ENCODE measurements around the gene KIF2A.

KIF2A gene

DNA sequence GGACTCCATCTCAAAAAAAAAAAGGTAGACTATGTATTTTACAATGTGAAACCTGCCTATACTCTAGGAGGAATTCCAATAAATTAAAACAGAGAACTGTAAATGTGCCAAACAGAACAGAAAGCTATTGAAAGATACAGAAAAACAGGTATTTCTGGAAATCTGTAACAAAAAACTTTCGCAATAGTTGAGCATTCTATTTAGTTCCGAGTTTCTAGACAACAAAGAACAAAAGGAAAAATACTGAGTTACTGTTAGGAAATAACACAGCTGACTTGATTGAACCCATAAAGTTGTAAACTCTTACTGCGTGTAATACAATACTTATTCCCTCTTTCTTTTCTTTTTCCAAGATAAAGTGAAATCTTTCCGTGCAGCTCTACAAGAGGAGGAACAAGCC, 79.1 kb downstream of the KIF2A start:
- no peak for DNase-seq (ENCODE audit: low spot score)

- no peak for DNase-seq (ENCODE audit: low spot score)
These were observed 79.9 kb downstream of the KIF2A start for GRCh38 chr5:62385816-62386400.

DNA sequence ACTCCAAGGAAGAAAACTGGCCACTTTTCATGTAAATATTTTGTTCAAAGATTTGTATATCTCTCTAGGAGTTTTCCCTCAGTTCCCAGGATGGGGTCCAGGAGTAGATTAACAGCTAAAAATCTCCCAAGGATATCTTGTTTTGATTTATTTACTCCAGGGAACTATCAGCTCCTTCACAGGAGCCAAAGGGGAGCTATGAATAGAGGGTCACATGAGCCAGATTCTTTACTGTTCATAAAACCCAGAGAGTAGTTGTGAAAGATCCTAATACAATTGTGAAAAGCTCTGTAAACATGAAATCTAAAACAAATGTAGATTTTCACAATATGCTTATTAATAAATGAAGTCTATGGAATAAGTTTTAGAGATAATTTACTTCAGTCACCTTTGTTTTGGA, 80.8 kb downstream of the KIF2A start:
- DNase-seq (ENCODE audit: low spot score), result no peak

DNA sequence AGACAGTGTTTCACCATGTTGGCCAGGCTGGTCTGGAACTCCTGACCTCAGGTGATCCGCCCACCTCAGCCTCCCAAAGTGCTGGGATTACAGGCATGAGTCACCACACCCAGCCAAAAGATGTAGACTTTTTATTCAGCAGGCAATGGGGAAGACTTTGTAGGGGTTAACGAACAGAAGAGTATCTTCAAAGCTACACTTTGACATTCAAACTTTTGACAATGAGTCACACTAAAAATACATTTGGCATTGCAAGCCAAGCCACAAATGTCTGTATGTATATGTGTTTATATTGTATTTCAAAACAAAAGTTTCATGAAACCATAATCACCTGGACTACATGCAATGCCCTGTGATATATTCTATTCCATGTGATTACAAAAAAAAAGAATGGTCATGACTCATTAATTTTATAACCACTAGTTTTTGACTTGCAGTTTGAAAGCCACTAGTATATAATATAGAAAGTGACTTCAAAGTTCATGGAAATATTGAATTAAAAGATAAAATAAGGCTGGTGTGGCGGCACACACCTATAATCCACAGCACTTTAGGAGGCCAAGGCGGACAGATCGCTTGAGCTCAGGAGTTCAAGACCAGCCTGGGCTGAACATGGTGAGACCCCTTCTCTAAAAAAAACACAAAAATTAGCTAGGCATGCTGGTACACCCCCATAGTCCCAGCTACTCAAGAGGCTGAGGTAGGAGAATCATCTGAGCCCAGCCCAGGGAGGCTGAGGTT, 89.4 kb downstream of the KIF2A start:
- no peak for DNase-seq (ENCODE audit: low spot score)

DNA sequence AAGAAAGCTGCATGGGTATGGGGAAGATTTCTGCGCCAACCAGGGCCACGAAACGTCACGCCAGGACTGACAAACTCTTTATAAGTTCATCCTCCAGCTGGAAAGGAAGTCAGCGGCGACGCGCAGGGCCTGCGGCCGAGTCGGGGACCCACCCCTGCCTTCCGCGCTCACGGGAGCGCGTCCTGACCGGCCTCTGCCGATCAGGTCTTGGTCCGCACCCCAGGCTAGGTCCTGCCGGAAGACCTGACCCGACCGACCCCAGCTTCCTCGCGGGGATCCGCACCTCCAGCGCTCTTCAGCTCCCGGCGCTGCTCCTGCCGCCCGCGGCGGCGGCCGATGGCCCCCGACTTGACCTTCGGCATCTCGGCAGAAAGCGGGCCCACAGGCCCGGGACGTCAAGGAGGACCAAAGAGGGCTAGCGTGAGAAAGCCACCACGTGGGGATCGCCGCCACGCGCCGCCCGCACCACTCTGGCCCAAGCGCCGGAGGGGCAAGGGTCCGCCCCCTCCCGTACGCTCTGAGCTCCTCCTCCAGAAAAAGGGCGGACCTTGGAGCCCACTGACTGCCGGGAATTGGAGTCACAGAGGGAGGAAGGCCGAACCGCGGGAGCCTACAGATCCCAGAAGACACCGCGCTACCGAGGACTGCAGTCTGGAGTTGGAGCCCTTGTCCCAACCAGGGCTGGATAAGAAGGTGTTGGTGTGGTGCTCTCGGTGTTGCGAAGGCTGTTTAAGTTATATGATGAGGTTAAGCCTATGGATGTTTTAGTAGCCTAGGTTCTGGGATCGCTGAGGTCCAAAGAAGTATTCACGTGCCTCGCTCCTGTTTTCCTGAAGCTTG, 97.6 kb downstream of the KIF2A start, which contains the start of gene DIMT1:
Gene DIMT1 (minus strand): TSS at position 495 of the 840 bp plus-strand sequence. CDS start 133 bp downstream, at position 362.
- peak; percentile 98 for DNase-seq (ENCODE audit: low spot score)

DNA sequence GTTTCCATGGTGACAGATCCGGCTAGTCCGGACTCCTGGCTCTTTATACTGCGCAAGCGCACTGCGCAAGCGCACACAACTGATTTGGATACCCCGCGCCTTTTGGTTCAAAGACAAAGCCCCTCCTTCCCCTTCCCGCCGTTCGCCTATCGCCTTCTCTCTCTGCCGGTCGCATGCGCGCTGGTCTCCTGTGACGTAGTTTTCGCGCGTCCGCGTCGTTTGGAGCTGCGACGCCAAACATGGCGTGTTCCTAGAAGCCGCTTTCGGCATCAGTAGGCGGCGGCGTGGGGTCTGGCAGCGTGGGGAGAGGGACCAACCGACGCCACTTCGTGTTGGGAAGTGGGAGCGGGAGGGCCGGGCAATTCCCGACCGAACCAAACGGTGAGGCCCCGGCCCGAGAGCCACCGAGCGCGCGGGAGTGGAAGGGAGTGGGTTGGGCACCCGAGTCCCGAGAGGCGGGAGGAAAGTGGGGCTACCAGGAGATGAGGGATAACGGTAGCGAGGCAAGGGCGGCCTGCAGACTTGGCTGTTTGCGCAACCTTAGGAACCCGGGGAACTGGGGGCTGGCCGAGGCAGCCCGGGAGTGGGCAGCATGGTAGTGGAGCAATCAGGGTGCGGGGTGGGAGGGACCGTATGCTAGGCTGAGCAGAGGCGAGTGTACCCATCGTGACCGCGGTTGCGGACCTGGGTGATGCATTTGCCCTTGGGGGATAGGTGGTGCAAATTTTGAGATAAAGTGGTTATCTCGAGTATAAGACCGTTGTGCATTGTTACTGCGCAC, 106.7 kb downstream of the KIF2A start, which contains the start of gene IPO11:
Gene IPO11 (plus strand): TSS at position 215 of the 781 bp plus-strand sequence. CDS start 24,517 bp downstream, outside the sequence.
- peak; percentile 99 for DNase-seq (ENCODE audit: low spot score)

- DNase-seq (ENCODE audit: low spot score), result no peak
These were observed 107.7 kb downstream of the KIF2A start for GRCh38 chr5:62413711-62414110.

GRCh38 chr5:62418462-62419076, 112.6 kb downstream of the KIF2A start:
- DNase-seq (ENCODE audit: low spot score), result no peak

DNA sequence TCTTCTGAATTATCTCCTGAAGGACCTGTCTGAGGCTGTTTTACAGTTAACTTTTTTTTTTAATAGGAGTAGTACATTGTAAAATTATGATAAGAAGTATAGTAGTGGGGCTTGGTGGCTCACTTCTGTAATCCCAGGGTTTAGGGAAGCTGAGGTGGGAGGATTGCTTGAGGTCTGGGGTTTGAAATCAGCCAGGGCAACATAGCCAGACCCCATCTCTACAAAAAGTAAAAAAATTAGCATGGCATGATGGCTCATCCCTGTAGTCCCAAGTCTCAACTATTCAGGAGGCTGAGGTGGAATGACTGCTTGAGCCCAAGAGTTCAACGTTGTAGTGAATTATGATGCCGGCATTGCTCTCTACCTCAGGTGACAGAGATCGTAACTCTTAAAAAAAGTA, 113.6 kb downstream of the KIF2A start:
- no peak for DNase-seq (ENCODE audit: low spot score)

DNA sequence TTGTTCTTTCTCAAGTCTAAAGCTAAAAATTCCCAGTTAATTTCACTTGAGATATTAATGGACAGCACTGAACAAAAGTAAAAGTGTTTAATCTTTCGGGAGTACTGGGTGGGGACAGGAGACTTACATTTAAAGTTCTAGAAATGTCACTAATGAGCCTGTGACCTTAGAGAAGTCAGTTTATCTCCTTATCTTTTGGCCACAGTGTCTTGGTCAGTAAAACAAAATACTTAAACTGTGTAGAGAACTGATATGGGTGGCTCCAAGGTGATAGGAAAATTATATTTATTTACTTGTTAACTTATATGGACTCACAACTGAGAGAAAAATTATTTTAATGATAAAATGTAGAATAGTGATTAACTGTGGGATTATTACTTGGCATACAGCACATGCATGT, 115.4 kb downstream of the KIF2A start:
- no peak for DNase-seq (ENCODE audit: low spot score)

GRCh38 chr5:62424763-62425162, 118.8 kb downstream of the KIF2A start:
- no peak for DNase-seq (ENCODE audit: low spot score)

DNA sequence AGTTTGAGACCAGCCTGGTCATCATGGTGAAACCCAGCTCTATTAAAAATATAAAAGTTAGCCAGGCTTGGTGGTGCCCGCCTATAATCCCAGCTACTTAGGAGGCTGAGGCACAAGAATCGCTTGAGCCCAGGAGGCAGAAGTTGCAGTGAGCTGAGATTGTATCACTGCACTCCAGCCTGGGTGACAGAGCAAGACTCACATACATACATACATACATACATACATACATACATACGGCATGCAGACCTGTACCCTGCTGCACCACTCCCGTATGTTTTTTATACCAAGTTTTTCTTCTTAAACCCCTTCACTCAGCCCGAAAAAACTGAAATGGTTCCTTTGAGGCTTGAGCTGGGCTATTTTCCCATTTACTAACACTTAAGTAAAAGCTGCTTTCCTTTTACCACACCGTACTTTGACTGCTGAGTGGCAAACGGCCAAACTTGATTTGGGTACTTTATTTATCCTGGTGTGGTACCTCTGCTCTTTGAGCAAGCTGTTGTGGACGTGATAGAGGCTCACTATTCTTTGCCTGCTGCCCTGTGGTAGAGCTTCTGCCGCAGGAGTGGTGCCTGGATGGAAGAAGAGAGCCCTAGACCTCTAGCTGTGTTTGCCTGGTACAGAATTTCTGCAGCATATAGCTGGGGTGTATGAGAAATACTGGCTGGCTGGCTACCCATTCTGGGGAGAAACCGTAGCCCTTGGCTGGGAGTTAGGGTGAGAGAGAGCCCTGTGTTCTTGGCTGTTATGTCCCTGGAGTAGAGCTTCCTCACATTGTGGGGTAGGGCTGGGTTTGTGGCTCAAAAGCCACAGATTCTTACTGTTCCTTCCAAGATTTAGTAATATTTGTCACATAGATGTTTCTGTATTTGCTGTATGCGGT, 126.0 kb downstream of the KIF2A start:
- no peak for DNase-seq (ENCODE audit: low spot score)

GRCh38 chr5:62432621-62433064, 126.6 kb downstream of the KIF2A start:
- DNase-seq (ENCODE audit: low spot score), result no peak

Data from putamen (tissue), 1 donor.